Hippocampal formation (tissue), 2 donors: ENCODE data around the gene ZNF668.
"Not testable (repeated sequence)": the region's sequence is repeated elsewhere in the genome, so short reads cannot be mapped to it uniquely, and the experiment has no call there.

ENCODE experiments used
- DNase-seq, 2 donors: peaks; one replicate each; lab custom pipeline; 2025; lab: John Stamatoyannopoulos, UW

The ZNF668 gene

DNA sequence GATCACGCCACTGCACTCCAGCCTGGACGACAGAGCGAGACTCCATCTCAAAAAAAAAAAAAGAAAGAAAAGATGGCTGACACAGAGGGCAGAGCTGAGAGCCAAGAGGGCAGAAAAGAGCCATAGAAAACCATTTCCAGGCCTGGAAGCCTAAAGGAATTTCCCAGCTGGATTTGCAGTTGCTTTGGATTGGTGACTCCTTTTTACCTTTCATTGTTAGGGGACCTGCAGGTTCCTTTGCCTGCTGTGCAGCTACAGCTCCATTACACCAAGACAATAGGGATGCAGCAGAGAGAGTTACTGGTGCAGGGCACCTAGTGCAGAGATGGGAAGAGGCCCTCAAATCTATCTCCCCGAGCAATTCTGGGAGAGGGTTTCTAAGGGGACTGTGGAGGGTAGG lies 18.4 kb downstream of the ZNF668 start:
- DNase-seq = no peak

DNA sequence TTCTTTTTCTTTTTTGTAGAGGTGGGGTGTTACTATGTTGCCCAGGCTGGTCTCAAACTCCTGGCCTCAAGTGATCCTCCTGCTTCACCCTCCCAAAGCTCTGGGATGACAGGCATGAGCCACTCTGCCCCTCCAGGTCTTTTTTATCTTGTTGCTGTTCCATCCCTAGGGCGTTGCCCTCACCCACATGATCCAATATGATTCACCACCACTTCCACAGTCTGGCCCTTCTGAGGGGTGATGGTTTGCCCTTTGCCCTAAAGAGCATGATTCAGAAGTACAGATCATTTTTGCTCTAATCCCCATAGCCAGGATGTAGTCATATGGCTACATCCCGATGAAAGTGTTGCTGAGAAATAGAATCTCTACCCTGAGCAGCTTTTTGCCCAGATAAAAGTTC lies 21.9 kb downstream of the ZNF668 start:
- no peak for DNase-seq

DNA sequence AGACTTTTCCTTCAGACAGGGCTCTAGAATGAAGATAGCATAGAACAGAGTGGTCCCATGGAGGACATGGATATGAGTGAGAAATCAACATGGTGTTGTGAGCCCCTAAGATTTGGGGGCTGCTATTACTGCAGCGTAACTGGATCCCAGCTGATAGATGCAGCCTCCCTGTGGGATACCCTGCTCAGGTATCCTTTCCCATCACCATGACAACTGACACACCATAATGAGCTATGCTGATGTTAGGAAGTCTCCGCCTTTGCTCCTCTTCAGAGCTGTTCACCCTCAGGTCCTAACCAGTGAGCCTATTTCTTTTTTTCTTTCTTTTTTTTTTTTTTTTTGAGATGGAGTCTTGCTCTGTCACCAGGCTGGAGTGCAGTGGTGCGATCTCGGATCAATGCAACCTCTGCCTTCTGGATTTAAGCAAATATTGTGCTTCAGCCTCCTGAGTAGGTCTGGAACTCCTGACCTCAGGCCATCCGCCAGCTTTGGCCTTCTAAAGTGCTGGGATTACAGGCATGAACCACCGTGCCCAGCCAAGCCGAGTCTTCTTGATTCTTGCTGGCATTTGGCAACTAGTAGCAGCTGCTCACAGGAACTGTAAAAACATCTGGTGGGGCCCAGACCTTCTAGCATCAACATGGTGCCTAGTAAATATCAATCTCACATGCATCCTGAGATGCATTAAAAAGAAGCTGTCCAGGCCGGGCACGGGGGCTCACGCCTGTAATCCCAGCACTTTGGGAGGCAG lies 23.6 kb downstream of the ZNF668 start:
- no peak for DNase-seq

- no peak for DNase-seq
These were observed 30.1 kb downstream of the ZNF668 start for GRCh38 chr16:31043898-31044481.

DNA sequence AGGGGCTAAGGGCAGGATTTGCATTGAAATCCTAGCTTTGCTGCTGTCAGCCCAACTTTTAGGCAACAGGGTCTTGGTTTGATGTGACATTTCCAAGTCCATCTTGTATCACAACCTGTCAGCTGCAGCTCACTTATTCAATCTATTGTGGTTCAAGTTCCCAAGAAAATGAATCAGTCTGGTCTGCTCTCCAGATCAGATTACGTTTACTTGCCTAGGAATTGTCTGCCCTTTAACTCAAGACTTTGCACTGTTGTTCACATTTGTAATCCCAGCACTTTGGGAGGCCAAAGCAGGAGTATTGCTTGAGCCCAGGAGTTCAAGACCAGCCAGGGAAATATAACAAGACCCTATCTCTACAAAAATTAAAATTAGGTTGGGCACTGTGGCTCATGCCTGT lies 30.7 kb downstream of the ZNF668 start:
- no peak for DNase-seq

DNA sequence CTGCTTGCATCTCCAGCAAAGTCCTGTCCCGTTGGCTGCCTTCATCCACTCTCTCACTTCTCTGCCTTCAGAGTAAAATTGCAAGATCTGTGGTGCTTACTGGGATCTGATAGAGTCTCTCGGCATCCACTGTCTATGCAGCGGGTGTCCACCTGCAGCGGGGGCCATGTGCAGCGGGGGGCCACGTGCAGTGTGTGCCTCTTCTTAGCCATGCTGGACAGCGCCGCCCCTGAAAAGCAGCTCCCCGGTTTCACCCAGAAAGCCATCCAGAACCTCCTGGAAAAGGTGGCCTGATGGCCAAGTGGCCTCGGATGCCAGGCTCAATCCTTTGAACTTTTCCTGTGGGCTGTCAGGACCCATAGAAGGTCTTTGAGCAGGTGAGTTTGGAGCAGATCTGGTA lies 31.2 kb downstream of the ZNF668 start:
- DNase-seq = no peak

DNA sequence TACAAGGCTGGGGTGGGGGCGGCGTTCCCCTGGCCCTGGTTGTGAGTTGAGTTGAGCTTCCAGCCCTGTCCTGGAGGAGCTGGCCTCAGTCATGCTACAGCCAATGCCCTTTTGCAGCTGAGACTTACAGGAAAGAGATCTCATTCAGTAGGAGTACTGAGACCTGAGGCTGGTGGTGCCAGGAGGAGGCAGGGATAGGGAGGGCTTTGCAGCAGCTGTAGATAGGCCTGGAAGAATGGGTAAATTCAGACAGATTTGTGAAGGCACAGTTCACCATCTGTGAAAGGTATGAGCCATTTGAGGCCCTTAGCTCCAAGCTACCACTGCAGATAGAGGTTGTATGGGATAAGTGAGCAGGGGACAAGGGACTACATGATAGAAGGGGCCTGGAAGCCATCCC lies 35.0 kb downstream of the ZNF668 start:
- no peak for DNase-seq

DNA sequence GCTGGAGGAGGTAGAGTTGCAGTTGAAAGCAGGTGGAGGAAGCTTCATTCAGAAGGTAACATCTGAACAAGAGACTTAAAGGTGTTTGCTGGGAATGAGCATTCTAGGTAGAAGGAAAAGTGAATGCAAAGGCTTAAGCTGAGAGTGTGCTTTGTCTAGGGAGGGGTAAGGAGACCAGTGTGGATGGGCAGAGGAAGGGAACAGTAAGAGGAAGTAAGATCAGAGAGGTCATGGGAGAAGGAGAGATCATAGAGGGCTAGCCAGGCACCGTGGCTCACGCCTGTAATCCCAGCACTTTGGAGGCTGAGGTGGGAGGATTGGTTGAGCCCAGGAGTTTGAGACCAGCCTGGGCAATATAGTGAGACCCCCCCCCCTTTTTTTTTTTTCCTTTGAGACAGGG lies 37.3 kb downstream of the ZNF668 start:
- no peak for DNase-seq

- peak; percentile 70 to 82 for DNase-seq
These were observed 40.1 kb downstream of the ZNF668 start for GRCh38 chr16:31033709-31034492.

DNA sequence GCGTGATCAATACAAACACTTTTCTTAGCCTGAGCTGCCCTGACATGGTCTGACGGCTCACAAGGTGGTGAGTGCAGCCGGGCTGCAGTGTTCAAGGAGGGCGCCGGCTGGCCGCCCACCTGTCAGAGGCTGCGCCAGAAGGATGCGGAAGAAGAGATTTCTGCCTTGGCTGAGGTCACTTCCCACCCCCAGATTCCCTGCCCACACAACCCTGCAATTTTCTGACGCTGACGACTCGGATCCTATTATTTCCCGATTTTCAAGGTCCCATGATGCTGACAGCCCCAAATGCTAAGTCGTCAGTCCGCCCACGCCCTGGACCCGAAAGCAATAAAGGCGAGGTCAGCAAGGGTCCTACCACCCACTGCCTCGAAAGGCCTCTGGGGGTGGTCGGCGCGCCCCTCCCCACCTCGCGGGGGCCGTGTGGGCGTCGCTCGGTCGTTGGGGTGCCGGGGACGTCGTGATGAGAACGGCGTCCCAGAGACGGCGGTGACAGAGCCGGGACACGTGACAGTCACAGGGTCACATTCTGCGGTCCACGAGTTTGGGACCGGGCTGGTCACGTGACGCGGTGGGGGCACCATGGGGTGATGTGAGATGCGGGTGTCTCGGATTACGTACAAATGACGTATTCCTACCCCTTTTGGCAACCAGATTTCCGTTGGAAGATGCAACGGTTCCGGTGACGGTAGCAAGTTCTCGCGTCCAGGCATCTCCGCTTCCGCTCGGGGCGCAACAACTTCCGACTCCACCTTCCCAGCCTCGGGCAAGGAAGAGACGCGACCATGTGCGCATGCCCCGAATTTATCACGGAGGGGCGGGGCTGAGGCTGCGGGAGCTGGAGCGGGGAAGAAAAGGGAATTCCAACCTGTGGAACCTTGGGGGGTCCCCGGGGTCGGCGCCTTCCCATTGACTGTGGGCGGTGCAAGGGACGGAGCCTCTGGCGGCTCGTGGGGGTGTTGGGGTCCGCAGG lies 41.0 kb downstream of the ZNF668 start, which contains the start of gene STX4:
Gene STX4, plus strand, starts transcription at position 823 of the 973 bp plus-strand sequence. CDS start 248 bp downstream, outside the sequence.
- peak; percentile 96 to 97 for DNase-seq

- DNase-seq = no peak
These were observed 42.8 kb downstream of the ZNF668 start for GRCh38 chr16:31031276-31031675.

GRCh38 chr16:31029272-31029671 lies 44.8 kb downstream of the ZNF668 start:
- DNase-seq = no peak

GRCh38 chr16:31025339-31025738 lies 48.7 kb downstream of the ZNF668 start:
- no peak for DNase-seq

GRCh38 chr16:31023627-31024226 lies 50.3 kb downstream of the ZNF668 start:
- no peak for DNase-seq

- DNase-seq = no peak
These were observed 50.8 kb downstream of the ZNF668 start for GRCh38 chr16:31023252-31023602.

- no peak for DNase-seq
These were observed 51.3 kb downstream of the ZNF668 start for GRCh38 chr16:31022544-31023251.

DNA sequence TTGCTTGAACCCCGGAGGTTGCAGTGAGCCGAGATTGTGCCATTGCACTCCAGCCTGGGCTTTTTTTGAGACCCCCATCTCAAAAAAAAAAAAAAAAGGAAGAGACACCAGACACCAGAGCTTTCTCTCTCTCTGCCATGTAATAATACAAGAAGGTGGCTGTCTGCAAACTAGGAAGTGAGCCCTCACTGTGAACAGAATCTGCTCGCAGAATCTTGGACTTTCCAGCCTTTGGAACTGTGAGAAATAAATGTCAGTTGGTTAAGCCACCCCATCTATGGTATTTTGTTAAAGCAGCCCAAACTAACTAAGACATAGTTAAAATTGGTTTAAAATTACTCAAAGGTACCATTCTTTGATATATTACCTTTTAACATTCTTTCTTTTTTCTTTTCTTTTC lies 53.5 kb downstream of the ZNF668 start:
- DNase-seq = no peak

GRCh38 chr16:31017756-31018155 lies 56.3 kb downstream of the ZNF668 start:
- DNase-seq = not testable (repeated sequence)

- no peak for DNase-seq
These were observed 58.0 kb downstream of the ZNF668 start for GRCh38 chr16:31016018-31016417.

DNA sequence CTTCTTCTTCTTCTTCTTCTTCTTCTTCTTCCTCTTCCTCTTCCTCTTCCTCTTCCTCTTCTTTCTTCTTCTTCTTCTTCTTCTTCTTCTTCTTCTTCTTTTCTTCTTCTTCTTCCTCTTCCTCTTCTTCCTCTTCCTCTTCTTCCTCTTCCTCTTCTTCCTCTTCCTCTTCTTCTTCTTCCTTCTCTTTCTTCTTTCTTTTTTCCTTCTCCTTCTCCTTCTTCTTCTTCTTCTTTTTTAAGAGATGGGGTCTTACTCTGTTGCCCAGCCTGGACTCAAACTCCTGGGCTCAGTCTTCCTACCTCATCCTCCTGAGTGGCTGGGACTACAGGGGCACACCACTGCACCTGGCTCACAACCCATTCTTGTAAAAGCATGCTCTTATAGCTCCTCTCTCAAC lies 60.7 kb downstream of the ZNF668 start:
- DNase-seq = not testable (repeated sequence)

DNA sequence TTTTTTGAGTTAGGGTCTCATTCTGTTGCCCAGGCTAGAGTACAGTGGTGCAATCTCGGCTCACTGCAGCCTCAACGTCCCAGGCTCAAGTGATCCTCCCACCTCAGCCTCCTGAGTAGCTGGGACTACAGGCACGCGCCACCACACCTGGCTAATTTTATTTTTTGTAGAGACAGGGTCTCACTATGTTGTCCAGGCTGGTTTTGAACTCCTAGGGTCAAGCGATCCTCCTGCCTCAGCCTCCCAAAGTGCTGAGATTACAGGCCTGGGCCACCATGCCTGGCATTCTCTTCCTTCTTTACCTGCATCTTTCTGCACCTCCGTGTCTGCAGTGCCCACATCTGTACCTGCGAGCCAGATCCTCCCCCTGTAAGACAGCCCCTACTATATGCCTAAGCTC lies 62.2 kb downstream of the ZNF668 start:
- not testable (repeated sequence) for DNase-seq
